Choroid plexus epithelial cell (primary cell): Measurements from ENCODE around the gene DGKD.
A peak's percentile ranks its signal among the peaks of the same experiment; 100 is the strongest.

Source experiments
- DNase-seq: peaks from one replicate; pipeline ENCODE4 v3.0.0-alpha.2; 2010; ENCODE audit warnings: low read depth
- H3K4me3 ChIP-seq: 2 replicates; pipeline ENCODE4 v1.5.1; 2011; ENCODE audit warnings: low read depth, mild to moderate bottlenecking, control low read depth, low read length, moderate library complexity
- TF ChIP-seq, protein P1 (sequence below): conservative IDR thresholded peaks from 2 replicates; pipeline ENCODE4 v1.5.1; 2011; ENCODE audit warnings: low read depth, mild to moderate bottlenecking, control low read depth, inconsistent platforms, low read length, moderate library complexity

The DGKD gene

DNA sequence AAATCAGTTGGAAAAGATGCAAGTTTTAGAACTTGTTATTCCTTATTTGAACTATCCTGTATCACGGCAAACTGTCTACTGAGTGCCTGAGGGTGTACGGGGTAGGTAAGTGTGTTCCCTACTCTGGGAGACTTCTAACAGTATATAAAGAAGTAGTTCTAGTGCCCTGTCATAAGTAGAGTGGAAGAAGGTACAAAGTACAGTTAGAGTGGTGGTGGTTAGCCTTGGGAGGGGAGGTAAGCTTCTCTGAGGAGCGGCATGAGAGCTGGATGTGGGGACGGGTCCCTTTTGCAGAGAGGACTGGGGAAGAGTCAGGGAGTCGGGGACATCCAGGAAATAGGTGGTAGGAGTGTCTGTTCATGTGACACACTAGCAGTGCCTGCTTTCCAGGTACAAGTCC, 48.5 kb downstream of the DGKD start:
- H3K4me3 ChIP-seq = no peak overlapping the region
- DNase-seq = no peak
- TF ChIP-seq, protein P1, sequence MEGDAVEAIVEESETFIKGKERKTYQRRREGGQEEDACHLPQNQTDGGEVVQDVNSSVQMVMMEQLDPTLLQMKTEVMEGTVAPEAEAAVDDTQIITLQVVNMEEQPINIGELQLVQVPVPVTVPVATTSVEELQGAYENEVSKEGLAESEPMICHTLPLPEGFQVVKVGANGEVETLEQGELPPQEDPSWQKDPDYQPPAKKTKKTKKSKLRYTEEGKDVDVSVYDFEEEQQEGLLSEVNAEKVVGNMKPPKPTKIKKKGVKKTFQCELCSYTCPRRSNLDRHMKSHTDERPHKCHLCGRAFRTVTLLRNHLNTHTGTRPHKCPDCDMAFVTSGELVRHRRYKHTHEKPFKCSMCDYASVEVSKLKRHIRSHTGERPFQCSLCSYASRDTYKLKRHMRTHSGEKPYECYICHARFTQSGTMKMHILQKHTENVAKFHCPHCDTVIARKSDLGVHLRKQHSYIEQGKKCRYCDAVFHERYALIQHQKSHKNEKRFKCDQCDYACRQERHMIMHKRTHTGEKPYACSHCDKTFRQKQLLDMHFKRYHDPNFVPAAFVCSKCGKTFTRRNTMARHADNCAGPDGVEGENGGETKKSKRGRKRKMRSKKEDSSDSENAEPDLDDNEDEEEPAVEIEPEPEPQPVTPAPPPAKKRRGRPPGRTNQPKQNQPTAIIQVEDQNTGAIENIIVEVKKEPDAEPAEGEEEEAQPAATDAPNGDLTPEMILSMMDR = no peak

DNA sequence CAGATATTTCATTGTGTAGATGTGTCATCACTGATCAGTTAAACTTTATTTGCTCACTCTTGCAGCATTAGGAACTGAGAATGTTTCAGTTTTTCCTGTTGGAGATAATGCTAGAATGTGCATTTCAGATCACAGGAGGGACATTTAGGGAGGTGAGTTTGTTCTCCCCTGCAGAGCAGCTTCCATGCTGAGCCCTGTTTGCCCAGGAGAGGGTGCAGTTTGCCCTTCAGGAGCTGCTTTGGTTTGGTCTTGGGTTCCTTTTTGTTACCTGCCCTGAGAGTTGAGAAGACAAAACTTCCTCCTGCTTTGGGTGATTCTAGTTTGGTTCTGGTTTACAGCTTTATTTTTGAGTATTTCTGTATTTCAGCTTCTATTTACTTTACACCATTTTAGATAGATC, 49.9 kb downstream of the DGKD start:
- TF ChIP-seq, protein P1 = peak; percentile 93
- no peak overlapping the region for H3K4me3 ChIP-seq
- DNase-seq = peak; percentile 70

DNA sequence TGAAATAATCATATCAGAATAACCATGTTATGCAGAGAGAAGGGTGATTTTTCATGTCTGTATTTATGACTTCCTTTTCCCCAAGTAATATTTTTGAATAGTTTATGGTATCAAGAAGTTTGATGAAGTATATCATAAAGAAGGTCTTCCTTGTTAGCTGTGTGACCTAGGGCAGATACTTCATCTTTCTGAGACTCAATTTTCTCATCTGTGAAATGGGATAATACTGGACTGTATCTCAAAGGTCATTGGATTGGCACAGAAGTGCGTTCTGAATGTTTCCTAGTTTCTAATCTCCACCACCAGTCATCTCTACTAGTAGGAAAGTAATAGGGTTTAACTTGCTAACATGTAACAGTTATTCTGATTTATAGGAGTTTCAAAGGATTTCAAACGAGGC, 52.6 kb downstream of the DGKD start:
- TF ChIP-seq, protein P1 = no peak
- DNase-seq = no peak
- H3K4me3 ChIP-seq = no peak overlapping the region

DNA sequence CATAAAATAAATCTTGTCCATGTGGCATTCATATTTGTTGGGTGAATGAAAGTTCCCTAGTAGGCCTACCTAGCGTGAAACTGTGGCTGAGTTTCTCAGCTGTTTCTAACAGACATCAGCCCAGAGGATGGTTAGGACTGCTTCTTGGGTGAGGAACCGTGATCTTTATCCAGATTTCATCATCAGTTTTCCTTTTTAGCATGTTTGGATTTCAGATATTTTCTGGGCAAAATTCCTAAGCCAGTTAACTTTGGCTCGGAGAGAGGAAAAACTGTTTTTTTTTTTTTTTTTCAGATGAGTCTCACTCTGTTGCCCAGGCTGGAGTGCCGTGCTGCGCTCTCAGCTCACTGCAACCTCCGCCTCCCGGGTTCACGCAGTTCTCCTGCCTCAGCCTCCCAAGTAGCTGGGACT, 53.5 kb downstream of the DGKD start:
- peak; percentile 39 for DNase-seq
- no peak overlapping the region for H3K4me3 ChIP-seq
- TF ChIP-seq, protein P1 = no peak

DNA sequence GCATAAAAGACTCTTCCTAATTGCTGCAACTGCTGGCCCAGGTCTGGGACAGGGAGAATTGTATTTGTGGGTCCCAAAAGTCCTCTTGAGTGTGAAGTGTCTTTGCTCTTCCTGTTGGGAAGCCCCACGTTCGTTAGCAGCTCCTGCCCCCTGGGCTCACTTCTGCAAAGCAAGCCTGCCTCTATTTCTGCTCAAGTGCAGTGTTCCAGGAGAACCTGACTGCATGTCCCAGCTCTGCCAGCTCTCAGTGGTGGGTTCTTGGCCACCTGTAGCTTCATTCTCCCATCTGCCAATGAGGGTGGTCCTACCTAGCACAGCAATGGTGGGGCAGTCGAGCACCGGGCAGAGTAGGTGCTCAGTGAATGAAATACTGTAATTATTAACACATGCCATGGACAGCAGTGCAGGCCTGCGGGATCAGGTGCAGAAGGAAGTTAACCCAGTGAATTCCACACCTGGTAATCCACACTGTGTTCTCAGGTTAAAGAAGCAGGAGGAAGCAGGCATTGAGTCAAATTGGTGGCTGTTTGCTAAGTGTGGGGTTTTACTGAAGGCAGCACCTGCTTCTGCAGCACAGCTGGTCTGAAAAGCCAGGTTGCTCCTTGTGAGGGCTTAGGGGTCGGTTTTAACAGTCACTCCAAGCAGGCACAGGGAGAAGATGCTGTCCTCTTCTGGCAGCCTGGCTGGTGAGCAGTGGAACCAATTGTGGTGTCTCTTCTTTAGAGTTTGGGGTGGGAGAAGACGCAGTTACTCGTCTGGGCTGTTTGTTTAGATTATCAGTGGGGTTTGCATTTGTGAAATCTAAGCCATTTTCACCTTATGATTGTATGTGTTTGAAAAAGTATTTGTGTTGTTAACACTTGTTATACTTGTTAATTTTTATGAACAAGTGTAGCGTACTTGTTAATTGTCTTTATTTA, 54.3 kb downstream of the DGKD start:
- TF ChIP-seq, protein P1 = no peak
- DNase-seq = no peak
- H3K4me3 ChIP-seq = no peak overlapping the region

DNA sequence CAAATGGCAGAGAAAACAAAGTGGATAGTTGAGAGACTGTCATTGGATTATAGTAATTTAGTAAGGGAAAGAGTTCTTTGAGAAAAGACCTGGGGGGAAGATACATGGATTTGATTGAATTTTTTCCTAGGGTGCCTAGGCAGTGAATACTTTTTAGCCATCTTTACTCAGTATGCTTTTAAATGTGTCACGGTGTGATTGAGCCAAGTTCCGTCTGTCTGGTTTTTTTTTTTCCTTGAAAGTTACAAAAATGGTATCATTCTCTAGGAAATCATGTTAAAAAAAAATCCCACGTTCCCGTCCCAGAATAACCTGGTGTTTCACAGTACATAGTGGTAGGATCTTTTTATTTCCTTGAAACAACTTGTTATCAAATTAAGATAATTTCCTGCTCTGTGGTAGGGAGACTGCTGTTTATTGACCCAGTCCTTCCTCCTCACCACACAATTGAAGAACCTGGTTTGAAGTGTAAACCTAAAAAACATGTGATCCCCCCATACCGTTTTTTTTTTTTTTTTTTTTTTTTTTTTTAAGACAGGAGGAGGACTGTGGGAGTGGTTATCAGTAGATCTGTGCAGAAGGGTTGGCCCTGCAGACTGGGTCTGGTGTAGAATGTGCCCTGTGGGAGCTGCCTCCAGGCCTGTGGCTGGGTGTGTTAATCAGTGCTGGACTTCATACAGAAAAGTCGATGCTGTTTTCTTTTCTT, 55.1 kb downstream of the DGKD start:
- no peak overlapping the region for H3K4me3 ChIP-seq

More for the DNA sequence above, 55.1 kb downstream of the DGKD start:
- peak; percentile 27 for DNase-seq
- TF ChIP-seq, protein P1 = no peak
